Measurements from ENCODE around the gene MATN3. TPM values are rescaled to one million over a fixed set of nuclear protein-coding genes. Genes with fewer than 3 reads are reported as not detected.

MATN3 gene
- total RNA-seq: not detected

DNA sequence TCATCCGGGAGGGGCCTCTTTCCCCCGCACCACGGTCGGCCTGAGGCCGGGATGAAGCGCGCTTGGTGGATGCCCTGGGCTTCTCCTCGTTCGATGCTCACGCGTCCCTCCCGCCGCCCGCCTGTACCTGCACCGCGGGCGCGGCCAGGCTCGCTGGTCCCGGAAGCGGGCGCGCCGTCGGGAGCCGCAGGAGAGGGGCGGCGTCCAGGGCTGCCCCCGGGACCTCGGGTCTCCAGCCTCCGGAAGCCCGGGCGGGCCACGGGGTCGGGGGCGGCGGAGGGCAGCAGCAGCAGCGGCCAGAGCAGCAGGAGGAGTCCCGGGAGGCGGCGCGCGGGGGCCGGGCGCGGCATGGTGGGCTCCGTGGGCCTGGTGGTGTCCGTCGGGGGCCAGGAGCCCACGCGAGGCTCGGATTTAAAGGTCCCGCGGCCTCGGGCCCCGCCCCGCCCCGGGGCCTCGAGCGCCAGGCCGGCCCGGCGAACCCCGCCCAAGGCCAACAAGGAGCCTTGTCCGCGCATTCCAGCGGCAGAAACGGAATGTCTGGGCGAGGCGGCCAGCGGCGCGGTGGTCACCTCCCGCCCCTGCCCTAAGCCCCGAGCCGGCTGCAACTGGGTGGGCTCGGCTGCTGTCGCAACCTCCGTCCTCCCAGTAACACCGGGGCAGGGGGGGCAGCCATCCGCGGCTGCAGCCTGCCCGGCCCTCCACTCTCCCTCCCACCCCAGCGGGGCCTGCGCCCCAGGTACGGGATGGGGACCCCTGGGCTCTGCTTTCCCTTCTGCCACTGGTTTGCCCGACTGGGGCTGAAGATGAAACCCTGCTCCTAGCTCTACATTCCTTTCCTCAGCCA lies at the start of gene MATN3:
Gene MATN3, minus strand, starts transcription at position 387 of the 844 bp plus-strand sequence. Its CDS starts 37 bp downstream, at position 350.
- no peak for TF ChIP-seq CTCF (IDR thresholded peaks at IDR 0.05)
- Mint-ChIP-seq H3K36me3 (ENCODE audit: low read depth) (no peaks in the 10 kb centered on the region), H3K9me3 (peaks cover 3% of the 10 kb centered on the region), H3K4me3 (peak within 1 kb of the TSS; percentile 50), H3K4me1 (ENCODE audit: low read depth) (peaks cover 8% of the 10 kb centered on the region), H3K27ac (no peak within 1 kb of the TSS), H3K27me3 (peaks cover 43% of the 10 kb centered on the region)
- peak; percentile 12 for DNase-seq
- ATAC-seq: peak; percentile 72
- POLR2A ChIA-PET: no interaction called here
- intact Hi-C loops (cut with micrococcal nuclease): no loop called here
- CTCF ChIA-PET: interaction anchor here (0.7 to 4.1 kb wide), 4 partner anchors 23 to 87 kb away, joined by 3 to 38 read pairs (median 20); no protein-coding TSS in a partner anchor

- no peak for TF ChIP-seq CTCF (IDR thresholded peaks at IDR 0.05)
- no peak overlapping the region for H3K4me3 Mint-ChIP-seq
- CTCF ChIA-PET: interaction anchor here (2.7 kb wide), 1 partner anchor 46 kb away, joined by 12 read pairs; no protein-coding TSS in a partner anchor
- intact Hi-C loops (cut with micrococcal nuclease): no loop called here
- no peak for DNase-seq
- no peaks in the 10 kb centered on the region for H3K36me3 Mint-ChIP-seq (ENCODE audit: low read depth)
- no peak overlapping the region for H3K27ac Mint-ChIP-seq
- POLR2A ChIA-PET: no interaction called here
- H3K27me3 Mint-ChIP-seq: peaks cover 7% of the 10 kb centered on the region
- ATAC-seq: no peak
- no peaks in the 10 kb centered on the region for H3K4me1 Mint-ChIP-seq (ENCODE audit: low read depth)
- no peaks in the 10 kb centered on the region for H3K9me3 Mint-ChIP-seq
Measured at GRCh38 chr2:20061940-20062339, 49.5 kb upstream of the MATN3 start.

GRCh38 chr2:20061476-20061875 lies 49.0 kb upstream of the MATN3 start:
- Mint-ChIP-seq H3K4me3 (no peak overlapping the region), H3K36me3 (ENCODE audit: low read depth) (no peaks in the 10 kb centered on the region), H3K27me3 (peaks cover 12% of the 10 kb centered on the region), H3K4me1 (ENCODE audit: low read depth) (no peaks in the 10 kb centered on the region), H3K9me3 (no peaks in the 10 kb centered on the region), H3K27ac (no peak overlapping the region)
- DNase-seq (no peak), ATAC-seq (no peak)
- intact Hi-C loops (cut with micrococcal nuclease): no loop called here
- ChIA-PET POLR2A (no interaction called here), CTCF (no interaction called here)
- TF ChIP-seq CTCF (IDR thresholded peaks at IDR 0.05): no peak

GRCh38 chr2:20060106-20060505 lies 47.6 kb upstream of the MATN3 start:
- Mint-ChIP-seq H3K27ac (no peak overlapping the region), H3K27me3 (peaks cover 21% of the 10 kb centered on the region), H3K36me3 (ENCODE audit: low read depth) (no peaks in the 10 kb centered on the region), H3K4me3 (no peak overlapping the region), H3K9me3 (no peaks in the 10 kb centered on the region), H3K4me1 (ENCODE audit: low read depth) (no peaks in the 10 kb centered on the region)
- no peak for DNase-seq
- ATAC-seq: no peak
- intact Hi-C loops (cut with micrococcal nuclease): no loop called here
- ChIA-PET POLR2A (no interaction called here), CTCF (interaction anchor here (1.0 to 1.3 kb wide), 2 partner anchors 8 to 18 kb away, joined by 3 to 4 read pairs; partner anchors contain the start of gene LAPTM4A)
- no peak for TF ChIP-seq CTCF (IDR thresholded peaks at IDR 0.05)

DNA sequence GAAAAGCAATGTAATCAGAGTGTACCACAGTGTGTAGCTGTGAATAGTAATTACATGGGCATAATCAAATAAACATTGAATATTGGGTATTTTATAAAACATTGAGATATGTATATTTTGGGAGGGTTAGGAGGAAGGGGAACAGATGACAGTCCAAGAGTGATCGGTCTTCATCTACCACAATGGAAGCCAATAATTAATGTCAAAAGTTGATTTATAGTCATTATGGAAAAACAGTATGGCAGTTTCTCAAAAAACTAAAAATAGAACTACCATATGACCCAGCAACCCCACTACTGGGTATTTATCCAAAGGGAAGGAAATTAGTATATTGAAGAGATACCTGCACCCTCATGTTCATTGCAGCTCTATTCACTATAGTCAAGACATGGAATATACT lies 44.8 kb upstream of the MATN3 start:
- ChIA-PET CTCF (no interaction called here), POLR2A (no interaction called here)
- intact Hi-C loops (cut with micrococcal nuclease): no loop called here
- H3K4me1 Mint-ChIP-seq (ENCODE audit: low read depth): no peaks in the 10 kb centered on the region
- H3K9me3 Mint-ChIP-seq: no peaks in the 10 kb centered on the region
- H3K27ac Mint-ChIP-seq: no peak overlapping the region
- DNase-seq: no peak
- no peaks in the 10 kb centered on the region for H3K36me3 Mint-ChIP-seq (ENCODE audit: low read depth)
- H3K4me3 Mint-ChIP-seq: no peak overlapping the region
- TF ChIP-seq CTCF (IDR thresholded peaks at IDR 0.05): no peak
- ATAC-seq: no peak
- H3K27me3 Mint-ChIP-seq: peaks cover 25% of the 10 kb centered on the region

Data from activated CD8-positive, alpha-beta T cell treated with anti-CD3 and anti-CD28 coated beads for 36 hours (primary cell).